Measurements from ENCODE around the gene DDI2. TPM values are rescaled to one million over a fixed set of nuclear protein-coding genes. Genes with fewer than 3 reads are reported as not detected.

Gene DDI2
- polyA plus RNA-seq, 1 experiment: 6.4 TPM

DNA sequence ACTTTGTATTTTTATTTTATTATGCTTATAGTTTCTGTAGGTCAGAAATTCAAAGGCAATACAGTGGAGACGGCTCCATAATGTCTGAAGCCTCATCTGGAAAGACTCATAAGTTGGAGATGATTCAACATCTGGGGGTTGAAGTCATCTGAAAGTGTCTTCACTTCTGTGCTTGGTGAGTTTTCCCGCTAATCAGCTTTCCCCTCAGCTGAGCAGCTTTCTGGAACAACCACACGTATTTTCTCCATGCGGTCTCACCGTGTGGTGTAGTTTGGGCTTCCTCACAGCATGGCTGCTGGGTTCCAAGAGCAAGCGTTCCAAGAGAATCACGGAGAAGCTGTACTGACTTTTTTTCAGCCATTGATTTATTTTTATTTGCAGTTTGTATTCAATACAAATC, 7.6 kb upstream of the DDI2 start:
- DNase-seq (ENCODE audit: low read depth): no peak
- H3K4me3 ChIP-seq (ENCODE audit: low read depth, low read length): no peak overlapping the region
- no peak for TF ChIP-seq CTCF (IDR thresholded peaks at IDR 0.05; ENCODE audit: insufficient read depth, low read depth, low read length)
- H3K27me3 ChIP-seq (ENCODE audit: control insufficient read depth, insufficient read depth, low read length): no peaks in the 10 kb centered on the region
- H3K36me3 ChIP-seq (ENCODE audit: control insufficient read depth, insufficient read depth, low read length): no peaks in the 10 kb centered on the region
- ChIA-PET CTCF (no interaction called here), POLR2A (no interaction called here)

GRCh38 chr1:15610167-15610566, 7.1 kb upstream of the DDI2 start:
- H3K4me3 ChIP-seq (ENCODE audit: low read depth, low read length): no peak overlapping the region
- no peaks in the 10 kb centered on the region for H3K27me3 ChIP-seq (ENCODE audit: control insufficient read depth, insufficient read depth, low read length)
- CTCF ChIA-PET: no interaction called here
- POLR2A ChIA-PET: no interaction called here
- TF ChIP-seq CTCF (IDR thresholded peaks at IDR 0.05; ENCODE audit: insufficient read depth, low read depth, low read length): no peak
- H3K36me3 ChIP-seq (ENCODE audit: control insufficient read depth, insufficient read depth, low read length): no peaks in the 10 kb centered on the region
- DNase-seq (ENCODE audit: low read depth): no peak

- Histone ChIP-seq H3K36me3 (ENCODE audit: control insufficient read depth, insufficient read depth, low read length) (no peaks in the 10 kb centered on the region), H3K27me3 (ENCODE audit: control insufficient read depth, insufficient read depth, low read length) (no peaks in the 10 kb centered on the region), H3K4me3 (ENCODE audit: low read depth, low read length) (peak overlapping the region; percentile 44)
- ChIA-PET POLR2A (interaction anchor here (0.7 kb wide), 1 partner anchor 141 kb away, joined by 3 read pairs; no protein-coding TSS in a partner anchor), CTCF (interaction anchor here (1.3 to 1.5 kb wide), 3 partner anchors 12 to 125 kb away, joined by 3 read pairs; no protein-coding TSS in a partner anchor)
- no peak for TF ChIP-seq CTCF (IDR thresholded peaks at IDR 0.05; ENCODE audit: insufficient read depth, low read depth, low read length)
- DNase-seq (ENCODE audit: low read depth): no peak
Measured at GRCh38 chr1:15616373-15617172, 685 bp upstream of the DDI2 start.

GRCh38 chr1:15618077-15618654, 908 bp downstream of the DDI2 start:
- DNase-seq (ENCODE audit: low read depth): no peak
- Histone ChIP-seq H3K4me3 (ENCODE audit: low read depth, low read length) (peak overlapping the region; percentile 90), H3K36me3 (ENCODE audit: control insufficient read depth, insufficient read depth, low read length) (no peaks in the 10 kb centered on the region), H3K27me3 (ENCODE audit: control insufficient read depth, insufficient read depth, low read length) (no peaks in the 10 kb centered on the region)
- no peak for TF ChIP-seq CTCF (IDR thresholded peaks at IDR 0.05; ENCODE audit: insufficient read depth, low read depth, low read length)
- CTCF ChIA-PET: interaction anchor here (0.7 to 1.5 kb wide), 6 partner anchors 15 to 174 kb away, joined by 3 to 5 read pairs (median 3); no protein-coding TSS in a partner anchor
- POLR2A ChIA-PET: no interaction called here

All from BJ (cell line).